Adrenal gland (tissue), 5 donors: ENCODE data around the gene ZBTB4.

ENCODE experiments used
- POLR2A ChIP-seq, 2 donors: fragments of 450-650 bp; IDR thresholded peaks; one replicate each; pipeline ENCODE4 v1.6.1; 2017; ENCODE audit warnings: antibody characterized with exemption in 2 of 2, mild to moderate bottlenecking in 2 of 2, moderate library complexity in 1 of 2
- TF ChIP-seq, protein P1 (sequence below), 6 experiments: fragments of 450-650 bp in 4 of 6; fragments of 200-600 bp in 2 of 6; sonication (generic) in 1 of 6; IDR thresholded peaks; 1 replicate in 5 of 6; 2 replicates in 1 of 6; pipeline versions ENCODE4 v1.5.1 to v1.8.0; 2016 to 2021; ENCODE audit warnings: antibody characterized with exemption in 6 of 6, mild to moderate bottlenecking in 2 of 6, moderate library complexity in 1 of 6
- donor health status: DM: no; HTN: no; CAD: no.

DNA sequence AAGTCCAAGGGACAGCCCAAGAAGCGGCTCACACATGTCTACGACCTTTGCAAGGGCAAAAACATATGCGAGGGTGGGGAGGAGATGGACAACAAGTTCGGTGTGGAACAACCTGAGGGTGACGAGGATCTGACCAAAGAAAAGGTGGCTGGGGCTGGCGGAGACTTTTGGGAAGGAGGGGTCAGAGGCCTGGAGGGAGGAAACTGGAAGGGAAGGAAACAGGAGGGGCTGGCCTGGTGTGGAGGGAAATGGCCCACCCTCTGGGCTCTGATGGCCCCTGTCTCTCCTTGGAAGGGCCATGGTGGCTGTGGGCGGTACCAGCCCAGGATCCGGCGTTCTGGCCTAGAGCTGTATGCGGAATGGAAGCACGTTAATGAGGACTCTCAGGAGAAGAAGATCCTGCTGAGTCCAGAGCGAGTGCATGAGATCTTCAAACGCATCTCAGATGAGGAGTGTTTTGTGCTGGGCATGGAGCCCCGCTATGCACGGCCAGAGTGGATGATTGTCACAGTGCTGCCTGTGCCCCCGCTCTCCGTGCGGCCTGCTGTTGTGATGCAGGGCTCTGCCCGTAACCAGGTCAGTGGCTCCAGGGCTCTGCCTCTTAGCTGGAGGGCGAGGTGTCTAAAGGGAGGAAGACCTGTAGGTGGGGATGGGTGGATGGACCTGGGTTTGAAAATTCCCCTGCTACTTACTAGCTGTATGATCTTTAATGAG is 17.2 kb upstream of the ZBTB4 start:
- TF ChIP-seq, protein P1, sequence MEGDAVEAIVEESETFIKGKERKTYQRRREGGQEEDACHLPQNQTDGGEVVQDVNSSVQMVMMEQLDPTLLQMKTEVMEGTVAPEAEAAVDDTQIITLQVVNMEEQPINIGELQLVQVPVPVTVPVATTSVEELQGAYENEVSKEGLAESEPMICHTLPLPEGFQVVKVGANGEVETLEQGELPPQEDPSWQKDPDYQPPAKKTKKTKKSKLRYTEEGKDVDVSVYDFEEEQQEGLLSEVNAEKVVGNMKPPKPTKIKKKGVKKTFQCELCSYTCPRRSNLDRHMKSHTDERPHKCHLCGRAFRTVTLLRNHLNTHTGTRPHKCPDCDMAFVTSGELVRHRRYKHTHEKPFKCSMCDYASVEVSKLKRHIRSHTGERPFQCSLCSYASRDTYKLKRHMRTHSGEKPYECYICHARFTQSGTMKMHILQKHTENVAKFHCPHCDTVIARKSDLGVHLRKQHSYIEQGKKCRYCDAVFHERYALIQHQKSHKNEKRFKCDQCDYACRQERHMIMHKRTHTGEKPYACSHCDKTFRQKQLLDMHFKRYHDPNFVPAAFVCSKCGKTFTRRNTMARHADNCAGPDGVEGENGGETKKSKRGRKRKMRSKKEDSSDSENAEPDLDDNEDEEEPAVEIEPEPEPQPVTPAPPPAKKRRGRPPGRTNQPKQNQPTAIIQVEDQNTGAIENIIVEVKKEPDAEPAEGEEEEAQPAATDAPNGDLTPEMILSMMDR (IDR thresholded peaks at IDR 0.05) = no peak
- TF ChIP-seq POLR2A (IDR thresholded peaks at IDR 0.05) = no peak
